BJ (cell line): Measurements from ENCODE around the gene CD22. TPM values are rescaled to one million over a fixed set of nuclear protein-coding genes. Genes with fewer than 3 reads are reported as not detected.

Experiments
- CTCF ChIA-PET: fragments of 350-600 bp; formaldehyde crosslinking; extraction: SDS; loops from one replicate; lab custom pipeline; 2021; ENCODE audit warnings: antibody characterized with exemption, inconsistent platforms; lab: Yijun Ruan, JAX
- POLR2A ChIA-PET: fragments of 300-600 bp; sonication (Branson Sonifier 250); formaldehyde crosslinking; extraction: SDS; loops from one replicate; lab custom pipeline; 2021; ENCODE audit warnings: antibody characterized with exemption; lab: Charles Lee
- DNase-seq: peaks from one replicate; pipeline ENCODE4 v3.0.0-alpha.2; 2011; ENCODE audit warnings: low read depth
- H3K27me3 ChIP-seq: 2 replicates; pipeline ENCODE4 v1.6.0; 2011; ENCODE audit warnings: low read length; ENCODE audit not compliant: control insufficient read depth, insufficient read depth
- H3K36me3 ChIP-seq: 2 replicates; pipeline ENCODE4 v1.5.1; 2011; ENCODE audit warnings: low read length; ENCODE audit not compliant: control insufficient read depth, insufficient read depth
- H3K4me3 ChIP-seq: 2 replicates; pipeline ENCODE4 v1.5.1; 2011; ENCODE audit warnings: low read depth, mild to moderate bottlenecking, control low read depth, low read length
- CTCF ChIP-seq: IDR thresholded peaks from 2 replicates; pipeline ENCODE4 v1.5.1; 2011; ENCODE audit warnings: low read depth, mild to moderate bottlenecking, control low read depth, inconsistent platforms, low read length, moderate library complexity; ENCODE audit not compliant: insufficient read depth
- polyA plus RNA-seq: library from polyadenylated mRNA; depleted of rRNA; stranded (reverse); fragments of >200 nt; gene quantifications from 2 replicates; pipeline ENCODE4 v1.2.3, GENCODE V29; 2011; rRNA removed

CD22 gene
- polyA plus RNA-seq, 1 experiment, result not detected

- no peak for DNase-seq
- POLR2A ChIA-PET, result no interaction called here
- TF ChIP-seq CTCF, result no peak
- Histone ChIP-seq H3K4me3 (no peak overlapping the region), H3K27me3 (no peaks in the 10 kb centered on the region), H3K36me3 (no peaks in the 10 kb centered on the region)
- CTCF ChIA-PET, result no interaction called here
These were observed 66.6 kb downstream of the CD22 start for GRCh38 chr19:35395382-35396199.

- no peak for TF ChIP-seq CTCF
- no peaks in the 10 kb centered on the region for H3K36me3 ChIP-seq
- no peak for DNase-seq
- no peaks in the 10 kb centered on the region for H3K27me3 ChIP-seq
- ChIA-PET CTCF (no interaction called here), POLR2A (no interaction called here)
- H3K4me3 ChIP-seq, result no peak overlapping the region
These were observed 67.4 kb downstream of the CD22 start for GRCh38 chr19:35396240-35396885.

Other genes with a start within 250 kb of the CD22 start
- gene FXYD3, start 213.4 kb upstream of the CD22 start, polyA plus RNA-seq, result not detected in 2 replicates
- gene LGI4, start 194.1 kb upstream of the CD22 start, polyA plus RNA-seq, result 0.17 and 0.25 TPM in 2 replicates
- 3.8 and 4.0 TPM in 2 replicates for gene FXYD1, start 190.4 kb upstream of the CD22 start, polyA plus RNA-seq
- 0.10 TPM in 1 of 2 replicates, not detected in the other for gene FXYD7, start 185.9 kb upstream of the CD22 start, polyA plus RNA-seq
- 248 and 332 TPM in 2 replicates for gene FXYD5, start 174.5 kb upstream of the CD22 start, polyA plus RNA-seq
- gene FAM187B, start 100.4 kb upstream of the CD22 start, polyA plus RNA-seq, result not detected in 2 replicates
- 0.42 and 0.53 TPM in 2 replicates for gene LSR, start 80.2 kb upstream of the CD22 start, polyA plus RNA-seq
- gene USF2, start 60.2 kb upstream of the CD22 start, polyA plus RNA-seq, result 80.3 and 80.9 TPM in 2 replicates
- gene HAMP, start 46.7 kb upstream of the CD22 start, polyA plus RNA-seq, result not detected in 2 replicates
- gene MAG, start 37.0 kb upstream of the CD22 start, polyA plus RNA-seq, result not detected in 2 replicates
- not detected in 2 replicates for gene FFAR1, start 18.7 kb downstream of the CD22 start, polyA plus RNA-seq
- gene FFAR3, start 29.3 kb downstream of the CD22 start, polyA plus RNA-seq, result not detected in 2 replicates
- not detected in 2 replicates for gene GPR42, start 41.9 kb downstream of the CD22 start, polyA plus RNA-seq
- not detected in 2 replicates for gene FFAR2, start 119.1 kb downstream of the CD22 start, polyA plus RNA-seq
- gene KRTDAP, start 161.3 kb downstream of the CD22 start, polyA plus RNA-seq, result not detected in 2 replicates
- 1.0 and 1.5 TPM in 2 replicates for gene DMKN, start 184.5 kb downstream of the CD22 start, polyA plus RNA-seq
- 0.70 and 1.6 TPM in 2 replicates for gene SBSN, start 199.1 kb downstream of the CD22 start, polyA plus RNA-seq
- not detected in 2 replicates for gene GAPDHS, start 204.3 kb downstream of the CD22 start, polyA plus RNA-seq
- gene TMEM147, start 216.4 kb downstream of the CD22 start, polyA plus RNA-seq, result 167 and 200 TPM in 2 replicates
- gene ATP4A, start 234.5 kb downstream of the CD22 start, polyA plus RNA-seq, result not detected in 2 replicates